GM12892 (cell line): ENCODE measurements around the gene ZNF814.

Experiments
- DNase-seq: peaks from one replicate; pipeline ENCODE4 v3.0.0; 2011; ENCODE audit not compliant: insufficient read length
- FAIRE-seq: peaks from 2 replicates; lab custom pipeline; 2011; peaks lifted over from hg19 to GRCh38; lab: Jason Lieb, UNC
- POLR2A ChIP-seq: IDR thresholded peaks from 2 replicates; pipeline ENCODE4 v1.6.1; 2011; ENCODE audit warnings: low read depth, low read length, control low read depth
- POLR2AphosphoS5 ChIP-seq: IDR thresholded peaks from 2 replicates; pipeline ENCODE4 v1.6.1; 2011; ENCODE audit warnings: low read depth, low read length, control low read depth
- TAF1 ChIP-seq: IDR thresholded peaks from 2 replicates; pipeline ENCODE4 v1.6.1; 2011; ENCODE audit warnings: low read depth, mild to moderate bottlenecking, control low read depth, low read length, borderline replicate concordance

ZNF814 gene

GRCh38 chr19:57807541-57807940 lies 81.3 kb downstream of the ZNF814 start:
- no peak for DNase-seq
- TF ChIP-seq POLR2AphosphoS5 = no peak
- no peak for TF ChIP-seq TAF1
- TF ChIP-seq POLR2A = no peak
- no peak for FAIRE-seq

GRCh38 chr19:57803594-57804325 lies 85.1 kb downstream of the ZNF814 start:
- no peak for DNase-seq
- TF ChIP-seq POLR2A (no peak), POLR2AphosphoS5 (no peak), TAF1 (no peak)
- FAIRE-seq = no peak

- FAIRE-seq (no peak), DNase-seq (no peak)
- TF ChIP-seq POLR2A (no peak), TAF1 (no peak), POLR2AphosphoS5 (no peak)
Measured at GRCh38 chr19:57803265-57803593, 85.6 kb downstream of the ZNF814 start.

GRCh38 chr19:57802269-57802668 lies 86.6 kb downstream of the ZNF814 start:
- DNase-seq = no peak
- TF ChIP-seq POLR2A (no peak), POLR2AphosphoS5 (no peak), TAF1 (no peak)
- FAIRE-seq = no peak

- FAIRE-seq = no peak
- no peak for TF ChIP-seq POLR2AphosphoS5
- no peak for TF ChIP-seq TAF1
- TF ChIP-seq POLR2A = no peak
Measured at GRCh38 chr19:57800696-57801095, 88.1 kb downstream of the ZNF814 start.

More at GRCh38 chr19:57800696-57801095, 88.1 kb downstream of the ZNF814 start:
- DNase-seq = no peak
